CD4-positive, alpha-beta T cell (primary cell): Measurements from ENCODE around the gene RBM5. TPM values are rescaled to one million over a fixed set of nuclear protein-coding genes. Genes with fewer than 3 reads are reported as not detected.
A peak's percentile ranks its signal among the peaks of the same experiment; 100 is the strongest.
"Not testable (repeated sequence)": the region's sequence is repeated elsewhere in the genome, so short reads cannot be mapped to it uniquely, and the experiment has no call there.

Experiments
- ATAC-seq: fragments of 200-7000 bp; cut with Tn5 transposase; one replicate; pipeline ENCODE4 v1.10.0; 2022; ENCODE audit warnings: mild to moderate bottlenecking; ENCODE audit not compliant: poor library complexity
- CTCF ChIA-PET: fragments of 350-600 bp; sonication (Branson Sonifier 250); formaldehyde crosslinking; loops from one replicate; lab custom pipeline; 2021; ENCODE audit warnings: antibody characterized with exemption, inconsistent platforms; lab: Charles Lee
- POLR2A ChIA-PET: fragments of 350-600 bp; sonication (Branson Sonifier 250); formaldehyde crosslinking; loops from one replicate; lab custom pipeline; 2021; ENCODE audit warnings: antibody characterized with exemption, inconsistent platforms; lab: Charles Lee
- DNase-seq, 14 experiments: peaks; one replicate each; pipeline ENCODE4 v3.0.0-alpha.2; 2013 to 2020; ENCODE audit warnings: mixed read lengths in 2 of 14
- H3K27ac ChIP-seq, 2 donors: one replicate each; pipeline versions ENCODE4 v1.5.1 to v1.7.0; 2013; ENCODE audit warnings: low read length in 2 of 2, low read depth in 1 of 2, mild to moderate bottlenecking in 1 of 2
- H3K27me3 ChIP-seq, 2 experiments: 1 replicate in 1 of 2; 2 replicates in 1 of 2; pipeline versions ENCODE4 v1.6.1 to v1.7.0; 2013; ENCODE audit warnings: low read length in 2 of 2, control low read depth in 1 of 2, mild to moderate bottlenecking in 1 of 2, moderate library complexity in 1 of 2; ENCODE audit not compliant: insufficient read depth in 2 of 2, control insufficient read depth in 1 of 2
- H3K36me3 ChIP-seq: one replicate; pipeline ENCODE4 v1.6.1; 2013; ENCODE audit warnings: low read length, control low read depth; ENCODE audit not compliant: insufficient read depth
- H3K4me1 ChIP-seq: one replicate; pipeline ENCODE4 v1.6.1; 2013; ENCODE audit warnings: low read length, control low read depth; ENCODE audit not compliant: insufficient read depth
- H3K4me3 ChIP-seq: one replicate; pipeline ENCODE4 v1.5.1; 2013; ENCODE audit warnings: mild to moderate bottlenecking, low read length, moderate library complexity
- H3K9me3 ChIP-seq, 2 experiments: 1 replicate in 1 of 2; 2 replicates in 1 of 2; pipeline versions ENCODE4 v1.6.1 to v1.7.0; 2013; ENCODE audit warnings: low read length in 2 of 2, mild to moderate bottlenecking in 2 of 2, control low read depth in 1 of 2, moderate library complexity in 1 of 2; ENCODE audit not compliant: control insufficient read depth in 1 of 2, insufficient read depth in 1 of 2
- H3K27ac Mint-ChIP-seq: one replicate; pipeline ENCODE4 v1.8.0; 2020; ENCODE audit warnings: mixed read lengths
- H3K27me3 Mint-ChIP-seq: one replicate; pipeline ENCODE4 v1.8.0; 2021; ENCODE audit warnings: mixed read lengths
- H3K36me3 Mint-ChIP-seq: one replicate; pipeline ENCODE4 v1.8.0; 2021; ENCODE audit warnings: low read depth, mixed read lengths
- H3K4me1 Mint-ChIP-seq: one replicate; pipeline ENCODE4 v1.8.0; 2021; ENCODE audit warnings: low read depth, mixed read lengths
- H3K4me3 Mint-ChIP-seq: one replicate; pipeline ENCODE4 v1.8.0; 2020; ENCODE audit warnings: mild to moderate bottlenecking, mixed read lengths
- H3K9me3 Mint-ChIP-seq: one replicate; pipeline ENCODE4 v1.8.0; 2020; ENCODE audit warnings: mixed read lengths
- CTCF ChIP-seq: fragments of 200-600 bp; IDR thresholded peaks from one replicate; pipeline ENCODE4 v1.8.0; 2022; ENCODE audit warnings: antibody characterized with exemption, mild to moderate bottlenecking
- intact Hi-C, 2 experiments: fragments of 100-400 bp; cut with DNase I in 1 of 2; cut with micrococcal nuclease in 1 of 2; formaldehyde crosslinking; loops; one replicate each; pipeline versions ENCODE4 v1.15.1 to v1.9.0; 2023 to 2025; cut with DNase I, micrococcal nuclease
- total RNA-seq, 174 experiments: library from RNA in 2 of 174; stranded (reverse) in 2 of 174; gene quantifications; one replicate each; pipeline ENCODE4 v1.2.3 and lab custom pipeline; 2021 to 2026

RBM5 gene
- total RNA-seq, 2 experiments from 2014 or later = 324 to 330 TPM

DNA sequence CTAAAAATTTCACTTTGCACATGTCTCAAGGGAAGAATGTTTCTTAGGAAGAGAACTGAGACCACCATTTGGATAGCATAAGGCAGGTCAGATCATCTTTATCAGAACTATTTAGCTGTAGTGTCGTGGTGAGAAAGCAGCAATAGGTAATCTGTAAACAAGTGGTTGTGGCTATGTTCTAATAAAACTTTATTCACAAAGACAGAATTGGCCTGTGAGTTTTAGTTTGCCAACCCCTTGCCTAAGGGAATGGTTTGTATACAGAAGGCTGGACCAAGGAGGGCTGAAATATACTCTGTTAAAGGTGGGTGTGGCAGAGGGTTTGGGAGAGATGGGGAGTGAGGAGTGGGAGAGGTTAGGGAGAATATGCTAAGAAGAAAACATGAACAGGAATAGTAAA lies 10.6 kb upstream of the RBM5 start:
- no peak for TF ChIP-seq CTCF
- ATAC-seq (no peak), DNase-seq (no peak)
- Histone ChIP-seq H3K4me1 (peaks cover 14% of the 10 kb centered on the region), H3K36me3 (peaks cover 31% of the 10 kb centered on the region), H3K27ac (peak overlapping the region in 1 of 2 donors; percentile 44), H3K27me3 (no peaks in the 10 kb centered on the region), H3K4me3 (no peak overlapping the region), H3K9me3 (no peaks in the 10 kb centered on the region)
- Mint-ChIP-seq H3K4me1 (peaks cover 12% of the 10 kb centered on the region), H3K4me3 (no peak overlapping the region), H3K27me3 (no peaks in the 10 kb centered on the region), H3K9me3 (no peaks in the 10 kb centered on the region), H3K36me3 (peaks cover 35% of the 10 kb centered on the region), H3K27ac (peak overlapping the region; percentile 49)
- ChIA-PET POLR2A (interaction anchor here (1.0 kb wide), 1 partner anchor 9 kb away, joined by 3 read pairs; no protein-coding TSS in a partner anchor), CTCF (interaction anchor here (0.6 kb wide), 1 partner anchor 15 kb away, joined by 3 read pairs; no protein-coding TSS in a partner anchor)
- intact Hi-C loops = no loop called here

DNA sequence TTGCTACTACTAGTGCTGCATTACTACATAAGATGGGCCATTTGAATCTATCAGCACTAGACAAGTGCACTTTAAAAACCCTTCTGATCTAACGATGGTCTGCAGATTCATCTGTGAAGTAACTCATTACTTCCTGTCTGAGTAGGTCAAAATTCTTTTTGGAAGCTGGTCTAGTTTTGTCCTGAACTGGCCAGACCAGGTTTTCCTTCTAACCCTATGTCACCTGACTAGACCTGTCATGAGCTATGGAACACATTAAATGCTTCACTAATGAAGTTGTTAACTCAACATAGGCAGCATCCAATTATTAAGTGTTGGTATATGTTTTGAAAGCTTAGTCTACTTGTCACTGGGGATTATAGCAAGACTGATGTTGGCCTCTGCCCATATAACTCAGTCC lies 10.1 kb upstream of the RBM5 start:
- peak overlapping the region in 1 of 2 donors; percentile 44 for H3K27ac ChIP-seq
- H3K4me3 ChIP-seq = no peak overlapping the region
- ChIA-PET POLR2A (interaction anchor here (1.0 kb wide), 1 partner anchor 10 kb away, joined by 3 read pairs; no protein-coding TSS in a partner anchor), CTCF (interaction anchor here (0.6 kb wide), 1 partner anchor 14 kb away, joined by 3 read pairs; no protein-coding TSS in a partner anchor)
- H3K36me3 ChIP-seq = peaks cover 25% of the 10 kb centered on the region
- peak overlapping the region; percentile 49 for H3K27ac Mint-ChIP-seq
- H3K9me3 ChIP-seq = no peaks in the 10 kb centered on the region
- H3K27me3 Mint-ChIP-seq = no peaks in the 10 kb centered on the region
- ATAC-seq = no peak
- intact Hi-C loops = no loop called here
- H3K27me3 ChIP-seq = no peaks in the 10 kb centered on the region
- no peaks in the 10 kb centered on the region for H3K9me3 Mint-ChIP-seq
- no peak for DNase-seq
- no peak overlapping the region for H3K4me3 Mint-ChIP-seq
- peaks cover 16% of the 10 kb centered on the region for H3K4me1 Mint-ChIP-seq
- H3K36me3 Mint-ChIP-seq = peaks cover 30% of the 10 kb centered on the region
- no peak for TF ChIP-seq CTCF
- H3K4me1 ChIP-seq = peaks cover 15% of the 10 kb centered on the region

- peaks cover 21% of the 10 kb centered on the region for H3K4me1 ChIP-seq
- H3K9me3 Mint-ChIP-seq, H3K36me3 ChIP-seq, H3K4me3 ChIP-seq, POLR2A ChIA-PET, H3K4me3 Mint-ChIP-seq, ATAC-seq, DNase-seq, H3K27ac ChIP-seq, H3K27me3 ChIP-seq, CTCF ChIA-PET, H3K9me3 ChIP-seq, H3K27ac Mint-ChIP-seq, H3K27me3 Mint-ChIP-seq: not testable (repeated sequence)
- H3K36me3 Mint-ChIP-seq = peaks cover 17% of the 10 kb centered on the region
- intact Hi-C loops = loop anchor here in 1 of 2 experiments (10.0 kb wide), 1 partner anchor 280 kb away; the partner anchor contains the start of gene INKA1
- peaks cover 32% of the 10 kb centered on the region for H3K4me1 Mint-ChIP-seq
These were observed 3.8 kb upstream of the RBM5 start for GRCh38 chr3:50084951-50085350.

DNA sequence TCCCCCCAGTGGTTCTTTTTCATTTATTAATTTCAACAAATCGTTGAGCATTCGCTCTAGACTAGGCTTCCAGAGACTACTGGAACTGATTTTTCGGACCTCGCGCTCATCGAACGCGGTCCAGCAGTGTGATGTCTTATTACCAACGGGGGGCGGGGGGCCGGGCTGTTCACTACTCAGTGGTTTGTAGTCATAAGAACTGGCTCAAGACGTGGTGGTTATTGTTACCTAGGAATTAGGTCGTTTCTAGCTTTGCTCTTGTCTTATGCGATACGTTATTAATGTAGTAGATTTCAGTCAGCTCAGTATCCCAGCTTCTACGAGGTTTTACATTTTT lies 858 bp downstream of the RBM5 start:
- DNase-seq = no peak
- H3K4me3 ChIP-seq = peak overlapping the region; percentile 73
- ATAC-seq = no peak
- H3K27ac ChIP-seq = peak overlapping the region; percentile 88 to 92
- CTCF ChIA-PET = no interaction called here
- no peaks in the 10 kb centered on the region for H3K27me3 ChIP-seq
- Mint-ChIP-seq H3K27ac (peak overlapping the region; percentile 99), H3K9me3 (no peaks in the 10 kb centered on the region), H3K4me3 (peak overlapping the region; percentile 97), H3K4me1 (peaks cover 37% of the 10 kb centered on the region), H3K36me3 (peaks cover 59% of the 10 kb centered on the region), H3K27me3 (no peaks in the 10 kb centered on the region)
- POLR2A ChIA-PET = interaction anchor here (1.0 to 1.9 kb wide), 9 partner anchors 12 to 303 kb away, joined by 3 to 10 read pairs (median 3); partner anchors contain the start of genes HYAL3, INKA1, IP6K1 and MON1A
- intact Hi-C loops = loop anchor here in 1 of 2 experiments (10.0 kb wide), 1 partner anchor 285 kb away; the partner anchor contains the start of gene INKA1
- peaks cover 43% of the 10 kb centered on the region for H3K36me3 ChIP-seq
- peaks cover 25% of the 10 kb centered on the region for H3K4me1 ChIP-seq
- no peaks in the 10 kb centered on the region for H3K9me3 ChIP-seq
- TF ChIP-seq CTCF = no peak
